ENCODE measurements around the gene DSCAML1. TPM values are rescaled to one million over a fixed set of nuclear protein-coding genes. Genes with fewer than 3 reads are reported as not detected.

Gene DSCAML1
- total and polyA plus RNA-seq, 2 of the 8 experiments (the other 6 are each of a cell fraction or from before 2014, with no cell fraction given), result 0.19 to 0.24 TPM

DNA sequence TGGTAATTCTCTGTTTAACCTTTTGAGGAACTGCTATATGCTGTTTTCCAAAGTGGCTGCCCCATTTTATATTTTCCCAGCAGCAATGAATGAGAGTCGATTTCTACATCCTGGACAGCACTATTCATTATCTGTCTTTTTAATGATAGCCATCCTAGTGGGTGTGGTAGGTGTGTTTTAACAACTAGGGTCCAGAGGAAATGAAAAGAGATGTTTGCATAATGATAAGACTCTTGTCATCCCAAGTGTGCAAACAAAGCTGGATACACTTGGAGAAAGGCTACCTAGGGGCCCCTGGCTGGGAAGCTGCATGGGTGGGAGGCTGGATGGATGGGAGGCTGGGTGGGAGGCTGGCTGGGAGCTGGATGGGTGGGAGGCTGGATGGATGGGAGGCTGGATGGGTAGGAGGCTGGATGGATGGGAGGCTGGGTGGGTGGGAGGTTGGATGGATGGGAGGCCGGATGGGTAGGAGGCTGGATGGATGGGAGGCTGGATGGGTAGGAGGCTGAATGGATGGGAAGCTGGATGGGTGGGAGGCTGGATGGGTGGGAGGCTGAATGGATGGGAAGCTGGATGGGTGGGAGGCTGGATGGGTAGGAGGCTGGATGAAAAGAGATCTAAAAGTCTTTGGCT is 158.0 kb downstream of the DSCAML1 start:
- H2AFZ ChIP-seq (ENCODE audit: low read length), result no peak overlapping the region
- DNase-seq (ENCODE audit: low read depth in 1 of 2, low spot score in 2 of 2) (no peak), FAIRE-seq (no peak)
- ChIA-PET CTCF (ENCODE audit: partially characterized antibody) (interaction anchor here (0.8 to 1.5 kb wide), 3 partner anchors 21 to 163 kb away, joined by 3 read pairs; no protein-coding TSS in a partner anchor), POLR2A (ENCODE audit: partially characterized antibody) (no interaction called here)
- no peaks in the 10 kb centered on the region for H3K36me3 ChIP-seq (ENCODE audit: control insufficient read depth in 2 of 4, insufficient read depth in 4 of 4, low read length in 3 of 4)
- no peak overlapping the region for H4K91ac ChIP-seq (replicated peaks; ENCODE audit: insufficient read length, low read length)
- H3K9me3 ChIP-seq (ENCODE audit: insufficient read depth in 2 of 2, low read depth in 1 of 2, low read length in 1 of 2), result no peaks in the 10 kb centered on the region
- no peak overlapping the region for H4K8ac ChIP-seq (ENCODE audit: extremely low read depth, insufficient read depth, low read length)
- no peak overlapping the region for H2BK12ac ChIP-seq (ENCODE audit: low read depth, low read length)
- no peak overlapping the region for H3K23ac ChIP-seq (ENCODE audit: insufficient read length)
- no peak overlapping the region for H4K5ac ChIP-seq (ENCODE audit: insufficient read length, low read depth, low read length)
- H3K4ac ChIP-seq (replicated peaks; ENCODE audit: insufficient read length, low read depth, low read length), result no peak overlapping the region
- 71% methylated on average over 1 of the region's 2 CpGs; no CpG with 5 or more reads in 1 of the 2 experiments for WGBS, 2 experiments (ENCODE audit: extremely low coverage in 1 of 2, insufficient coverage in 1 of 2, insufficient read length in 1 of 2, insufficient replicate concordance in 2 of 2, low coverage in 1 of 2, low lambda C conversion rate in 2 of 2, missing lambda C conversion rate in 1 of 2)
- H3K9ac ChIP-seq (replicated peaks in 1 of 4; ENCODE audit: extremely low read depth in 1 of 4, low read depth in 3 of 4, low read length in 3 of 4), result no peak overlapping the region
- peaks cover 3% of the 10 kb centered on the region; the same call in 1 of the 2 replicates for H3K23me2 ChIP-seq (ENCODE audit: low read depth, low read length)
- no peaks in the 10 kb centered on the region; a peak in 1 of 7 replicates for H3K27me3 ChIP-seq (replicated peaks in 1 of 4; ENCODE audit: control insufficient read depth in 3 of 4, extremely low read depth in 1 of 4, insufficient read depth in 3 of 4, low read length in 3 of 4)
- no peak overlapping the region for H3K56ac ChIP-seq (replicated peaks; ENCODE audit: insufficient read length, low read depth, low read length)
- H2BK5ac ChIP-seq (ENCODE audit: low read depth, low read length), result no peak overlapping the region
- no peak overlapping the region for H3K27ac ChIP-seq (ENCODE audit: low read depth, low read length)
- no peak overlapping the region for H2BK15ac ChIP-seq (ENCODE audit: low read length)
- no peak overlapping the region for H2AK5ac ChIP-seq (ENCODE audit: low read depth, low read length)
- TF ChIP-seq RNF2 (IDR thresholded peaks at IDR 0.05; ENCODE audit: borderline replicate concordance, low read depth, low read length, missing control alignments, poor library complexity, severe bottlenecking), result no peak
- H4K20me1 ChIP-seq (replicated peaks in 1 of 2; ENCODE audit: control insufficient read depth in 1 of 2, insufficient read depth in 2 of 2, low read length in 2 of 2), result no peaks in the 10 kb centered on the region
- no peak overlapping the region for H3K4me3 ChIP-seq (ENCODE audit: extremely low read depth in 1 of 4, insufficient read depth in 2 of 4, low read depth in 3 of 4, low read length in 4 of 4)
- no peaks in the 10 kb centered on the region for H3K79me2 ChIP-seq (ENCODE audit: control insufficient read depth in 1 of 2, insufficient read depth in 2 of 2, low read length in 2 of 2)
- peaks cover 0 to 8% (median 2%) of the 10 kb centered on the region in 4 experiments; a peak in 4 of 7 replicates for H3K4me1 ChIP-seq (replicated peaks in 1 of 4; ENCODE audit: control insufficient read depth in 3 of 4, insufficient read depth in 4 of 4, low read length in 3 of 4)
- no peak overlapping the region for H3K14ac ChIP-seq (ENCODE audit: insufficient read length)
- no peak overlapping the region for H3K4me2 ChIP-seq (ENCODE audit: insufficient read depth in 1 of 2, low read depth in 2 of 2, low read length in 2 of 2)
- H3K79me1 ChIP-seq (ENCODE audit: low read depth, low read length), result no peaks in the 10 kb centered on the region
- no peak overlapping the region for H3K18ac ChIP-seq (ENCODE audit: extremely low read depth, low read length)
- no peak overlapping the region for H2BK120ac ChIP-seq (replicated peaks; ENCODE audit: low read depth, low read length)
- H2BK20ac ChIP-seq (ENCODE audit: low read length), result no peak overlapping the region

Measured in H1 (cell line).